ENCODE results near the gene TRMO. TPM values are rescaled to one million over a fixed set of nuclear protein-coding genes. Genes with fewer than 3 reads are reported as not detected.
"Not testable (repeated sequence)": the region's sequence is repeated elsewhere in the genome, so short reads cannot be mapped to it uniquely, and the experiment has no call there.

The TRMO gene
- total and polyA plus RNA-seq, 7 donors: 7.8 to 27.8 (median 24.8) TPM

DNA sequence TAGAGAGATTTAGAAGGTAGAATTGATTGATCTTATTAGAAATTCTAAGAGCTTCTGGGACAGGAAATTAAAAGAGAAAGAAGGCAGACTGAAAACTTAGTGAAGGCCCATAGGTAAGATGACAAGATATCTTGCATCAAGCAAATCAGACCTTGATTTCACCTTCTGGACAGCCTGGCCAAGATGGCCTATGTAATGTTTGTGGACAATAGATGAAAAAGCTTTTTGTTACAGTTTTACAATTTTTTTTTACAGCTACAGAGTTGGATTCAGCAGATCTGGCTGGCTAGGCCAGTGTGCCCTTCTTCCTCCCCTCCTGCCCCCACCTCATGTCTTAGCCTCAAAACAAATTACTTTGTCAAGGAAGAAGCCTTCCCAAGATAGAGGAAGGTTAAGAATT, 37.3 kb upstream of the TRMO start:
- intact Hi-C loops (cut with DNase I): no loop called here
- no peaks in the 10 kb centered on the region for H3K9me3 ChIP-seq
- TF ChIP-seq POLR2AphosphoS5 (IDR thresholded peaks at IDR 0.05) (no peak), POLR2A (IDR thresholded peaks at IDR 0.05) (no peak), EP300 (IDR thresholded peaks at IDR 0.05) (no peak)
- TF ChIP-seq, protein P1, sequence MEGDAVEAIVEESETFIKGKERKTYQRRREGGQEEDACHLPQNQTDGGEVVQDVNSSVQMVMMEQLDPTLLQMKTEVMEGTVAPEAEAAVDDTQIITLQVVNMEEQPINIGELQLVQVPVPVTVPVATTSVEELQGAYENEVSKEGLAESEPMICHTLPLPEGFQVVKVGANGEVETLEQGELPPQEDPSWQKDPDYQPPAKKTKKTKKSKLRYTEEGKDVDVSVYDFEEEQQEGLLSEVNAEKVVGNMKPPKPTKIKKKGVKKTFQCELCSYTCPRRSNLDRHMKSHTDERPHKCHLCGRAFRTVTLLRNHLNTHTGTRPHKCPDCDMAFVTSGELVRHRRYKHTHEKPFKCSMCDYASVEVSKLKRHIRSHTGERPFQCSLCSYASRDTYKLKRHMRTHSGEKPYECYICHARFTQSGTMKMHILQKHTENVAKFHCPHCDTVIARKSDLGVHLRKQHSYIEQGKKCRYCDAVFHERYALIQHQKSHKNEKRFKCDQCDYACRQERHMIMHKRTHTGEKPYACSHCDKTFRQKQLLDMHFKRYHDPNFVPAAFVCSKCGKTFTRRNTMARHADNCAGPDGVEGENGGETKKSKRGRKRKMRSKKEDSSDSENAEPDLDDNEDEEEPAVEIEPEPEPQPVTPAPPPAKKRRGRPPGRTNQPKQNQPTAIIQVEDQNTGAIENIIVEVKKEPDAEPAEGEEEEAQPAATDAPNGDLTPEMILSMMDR (IDR thresholded peaks at IDR 0.05): no peak
- H3K36me3 ChIP-seq: no peaks in the 10 kb centered on the region
- no peak for DNase-seq
- peak overlapping the region in 1 of 4 donors; percentile 37 for H3K27ac ChIP-seq
- H3K27me3 ChIP-seq: no peaks in the 10 kb centered on the region
- no peaks in the 10 kb centered on the region for H3K4me1 ChIP-seq
- no peak overlapping the region for H3K4me3 ChIP-seq

DNA sequence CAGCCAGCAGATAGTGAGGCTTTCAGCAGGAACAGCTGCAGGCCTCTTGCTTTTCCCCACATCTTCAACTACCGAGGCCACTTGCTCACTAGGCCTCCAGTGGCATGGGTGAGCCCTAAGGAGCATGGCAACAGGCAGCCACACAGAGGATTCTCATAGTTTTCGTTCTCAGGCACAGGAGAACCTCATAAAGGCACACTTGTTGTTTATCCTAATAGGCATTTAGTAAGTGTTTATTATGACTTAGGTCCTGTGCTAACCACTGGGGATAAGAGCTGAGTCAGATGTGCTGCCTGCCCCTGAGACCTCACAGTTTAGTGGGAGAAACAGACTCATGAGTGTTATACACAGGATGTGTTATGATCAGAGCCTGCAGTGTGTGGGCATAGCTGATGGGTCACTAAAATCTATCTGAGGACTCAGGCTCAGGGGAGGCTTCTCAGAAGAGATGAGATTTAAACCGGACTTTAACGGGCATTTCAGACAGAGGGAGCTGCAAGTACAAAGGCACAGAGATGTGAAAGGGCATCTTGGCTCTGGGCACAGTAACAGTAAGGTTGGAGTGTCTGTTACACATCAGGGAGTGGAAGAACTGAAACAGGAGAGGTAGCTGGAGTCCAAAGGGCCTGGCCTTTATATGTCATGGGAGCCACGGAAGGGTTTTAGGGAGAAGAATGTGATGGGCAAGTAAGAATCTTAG, 36.7 kb upstream of the TRMO start:
- Histone ChIP-seq H3K36me3 (no peaks in the 10 kb centered on the region), H3K4me3 (no peak overlapping the region), H3K27me3 (no peaks in the 10 kb centered on the region), H3K9me3 (no peaks in the 10 kb centered on the region), H3K27ac (peak overlapping the region in 1 of 4 donors; percentile 37), H3K4me1 (no peaks in the 10 kb centered on the region)
- no peak for TF ChIP-seq EP300 (IDR thresholded peaks at IDR 0.05)
- no peak for TF ChIP-seq POLR2A (IDR thresholded peaks at IDR 0.05)
- TF ChIP-seq, protein P1 (IDR thresholded peaks at IDR 0.05): no peak
- no peak for TF ChIP-seq POLR2AphosphoS5 (IDR thresholded peaks at IDR 0.05)
- intact Hi-C loops (cut with DNase I): no loop called here
- 79 to 80% methylated on average over 5 of the region's 5 CpGs for WGBS, 2 donors
- DNase-seq: no peak

DNA sequence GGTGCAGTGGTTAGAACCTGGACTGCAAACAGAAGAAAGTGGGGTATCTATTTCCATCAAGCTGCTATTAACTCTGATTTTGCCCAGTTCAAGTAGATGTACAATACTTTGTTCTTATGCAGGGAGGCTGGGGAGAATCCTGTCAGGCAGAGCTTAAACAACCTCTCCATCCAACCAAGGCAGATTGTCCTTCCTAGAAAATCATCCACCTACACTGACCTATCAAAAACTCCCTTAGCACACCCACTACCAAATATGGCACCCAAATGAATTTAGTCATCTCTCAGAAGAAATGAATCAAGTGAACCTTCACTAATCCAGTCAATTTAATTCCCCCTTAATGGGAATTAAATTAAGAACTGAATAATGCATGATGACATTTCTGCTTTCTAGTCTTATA, 34.0 kb upstream of the TRMO start:
- DNase-seq: no peak
- H3K9me3 ChIP-seq: no peaks in the 10 kb centered on the region
- H3K27ac ChIP-seq: no peak overlapping the region
- no peaks in the 10 kb centered on the region for H3K36me3 ChIP-seq
- H3K4me3 ChIP-seq: no peak overlapping the region
- peaks cover 0 to 1% (median under 1%) of the 10 kb centered on the region in 3 donors for H3K27me3 ChIP-seq
- intact Hi-C loops (cut with DNase I): no loop called here
- TF ChIP-seq POLR2AphosphoS5 (IDR thresholded peaks at IDR 0.05) (no peak), POLR2A (IDR thresholded peaks at IDR 0.05) (no peak), EP300 (IDR thresholded peaks at IDR 0.05) (no peak)
- TF ChIP-seq, protein P1 (IDR thresholded peaks at IDR 0.05): no peak
- no peaks in the 10 kb centered on the region for H3K4me1 ChIP-seq

DNA sequence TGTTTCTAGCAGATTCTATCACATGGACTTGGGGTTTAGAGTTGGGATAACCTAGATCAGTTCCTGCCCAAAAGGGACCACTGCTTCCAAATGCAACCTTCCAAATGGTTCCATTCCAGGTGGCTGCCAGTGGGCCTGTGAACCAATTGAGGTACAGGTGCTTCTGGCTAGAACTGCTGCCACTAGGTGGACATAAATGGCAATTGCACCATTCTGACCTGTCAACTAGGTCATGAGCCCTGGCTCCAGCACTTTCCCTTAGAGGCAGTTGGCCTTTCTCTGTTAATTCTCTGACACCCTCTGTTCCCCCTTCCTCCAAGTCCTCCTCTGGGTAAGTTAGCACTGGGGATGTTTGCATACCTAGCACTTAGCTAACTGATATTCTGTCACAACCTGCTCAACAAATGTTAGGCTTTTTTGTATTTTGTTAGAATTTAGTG, 32.3 kb upstream of the TRMO start:
- peaks cover 0 to 2% (median 0%) of the 10 kb centered on the region in 4 donors for H3K9me3 ChIP-seq
- H3K27ac ChIP-seq: no peak overlapping the region
- intact Hi-C loops (cut with DNase I): no loop called here
- no peaks in the 10 kb centered on the region for H3K36me3 ChIP-seq
- DNase-seq: no peak
- H3K27me3 ChIP-seq: peaks cover 0 to 10% (median 7%) of the 10 kb centered on the region in 3 donors
- TF ChIP-seq EP300 (IDR thresholded peaks at IDR 0.05): no peak
- TF ChIP-seq, protein P1 (IDR thresholded peaks at IDR 0.05): peak in 1 of 4 experiments; percentile 24
- no peak overlapping the region for H3K4me3 ChIP-seq
- H3K4me1 ChIP-seq: no peaks in the 10 kb centered on the region

DNA sequence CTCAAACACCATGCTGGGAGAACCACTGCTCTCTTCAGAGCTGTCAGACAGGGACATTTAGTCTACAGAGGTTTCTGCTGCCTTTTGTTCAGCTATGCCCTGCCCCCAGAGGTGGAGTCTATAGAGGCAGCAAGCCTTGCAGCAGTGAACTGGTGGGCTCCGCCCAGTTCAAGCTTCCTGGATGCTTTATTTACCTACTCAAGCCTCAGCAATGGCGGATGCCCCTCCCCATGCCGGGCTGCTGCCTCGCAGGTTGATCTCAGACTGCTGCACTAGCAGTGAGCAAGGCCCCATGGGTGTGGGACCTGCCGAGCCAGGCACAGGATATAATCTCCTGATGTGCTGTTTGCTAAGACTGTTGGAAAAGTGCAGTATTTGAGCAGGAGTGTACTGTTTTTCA, 28.6 kb upstream of the TRMO start:
- WGBS, 2 donors: 69 to 84% methylated on average over 5 of the region's 5 CpGs
- H3K4me3 ChIP-seq; H3K36me3 ChIP-seq; H3K9me3 ChIP-seq; H3K27ac ChIP-seq; DNase-seq; intact Hi-C loops (cut with DNase I); H3K4me1 ChIP-seq: not testable (repeated sequence)
- H3K27me3 ChIP-seq: peaks cover 0 to 10% (median 7%) of the 10 kb centered on the region in 3 donors

DNA sequence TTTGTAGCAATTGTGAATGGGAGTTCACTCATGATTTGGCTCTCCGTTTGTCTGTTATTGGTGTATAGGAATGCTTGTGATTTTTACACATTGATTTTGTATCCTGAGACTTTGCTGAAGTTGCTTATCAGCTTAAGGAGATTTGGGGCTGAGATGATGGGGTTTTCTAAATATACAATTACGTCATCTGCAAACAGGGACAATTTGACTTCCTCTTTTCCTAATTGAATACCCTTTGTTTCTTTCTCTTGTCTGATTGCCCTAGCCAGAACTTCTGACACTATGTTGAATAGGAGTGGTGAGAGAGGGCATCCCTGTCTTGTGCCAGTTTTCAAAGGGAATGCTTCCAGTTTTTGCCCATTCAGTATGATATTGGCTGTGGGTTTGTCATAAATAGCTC, 24.8 kb upstream of the TRMO start:
- H3K36me3 ChIP-seq; H3K4me1 ChIP-seq; intact Hi-C loops (cut with DNase I); DNase-seq; H3K9me3 ChIP-seq; H3K4me3 ChIP-seq; H3K27ac ChIP-seq: not testable (repeated sequence)
- 54 to 66% methylated on average over 2 of the region's 2 CpGs for WGBS, 2 donors
- peaks cover 0 to 10% (median 7%) of the 10 kb centered on the region in 3 donors for H3K27me3 ChIP-seq

DNA sequence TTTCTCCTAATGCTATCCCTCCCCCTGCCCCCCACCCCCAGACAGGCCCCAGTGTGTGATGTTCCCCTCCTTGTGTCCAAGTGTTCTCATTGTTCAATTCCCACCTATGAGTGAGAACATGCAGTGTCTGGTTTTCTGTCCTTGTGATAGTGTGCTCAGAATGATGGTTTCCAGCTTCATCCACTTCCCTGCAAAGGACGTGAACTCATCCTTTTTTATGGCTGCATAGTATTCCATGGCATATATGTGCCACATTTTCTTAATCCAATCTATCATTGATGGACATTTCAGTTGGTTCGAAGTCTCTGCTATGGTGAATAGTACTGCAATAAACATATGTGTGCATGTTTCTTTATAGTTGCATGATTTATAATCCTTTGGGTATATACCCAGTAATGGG, 23.2 kb upstream of the TRMO start:
- H3K36me3 ChIP-seq; DNase-seq; H3K4me3 ChIP-seq; H3K4me1 ChIP-seq; H3K27ac ChIP-seq; H3K9me3 ChIP-seq; intact Hi-C loops (cut with DNase I); H3K27me3 ChIP-seq: not testable (repeated sequence)
- 84 to 89% methylated on average over 2 of the region's 2 CpGs for WGBS, 2 donors
